SU-DHL-6 (cell line): ENCODE results near the gene SKA3.
"Not testable (repeated sequence)": the region's sequence is repeated elsewhere in the genome, so short reads cannot be mapped to it uniquely, and the experiment has no call there.

ENCODE experiments used
- H2AFZ ChIP-seq: fragments of 200-600 bp; sonication (generic); 2 replicates; pipeline ENCODE4 v1.6.1; 2014; ENCODE audit warnings: low read depth, mild to moderate bottlenecking, moderate library complexity, mixed read lengths, antibody characterized with exemption, low read length; ENCODE audit not compliant: severe bottlenecking
- H3F3A ChIP-seq: fragments of 200-600 bp; shearing (Covaris generic); 2 replicates; pipeline ENCODE4 v1.6.0; 2016; ENCODE audit warnings: antibody characterized with exemption, mild to moderate bottlenecking; ENCODE audit not compliant: insufficient read depth
- H3K27ac ChIP-seq: fragments of 200-600 bp; sonication (generic); 2 replicates; pipeline ENCODE4 v1.5.1; 2016; ENCODE audit warnings: low read depth, mild to moderate bottlenecking, low read length, moderate library complexity, mixed read lengths
- H3K27me3 ChIP-seq: fragments of 200-600 bp; sonication (generic), shearing (Covaris generic); 2 replicates; pipeline ENCODE4 v1.6.0; 2014; ENCODE audit warnings: mild to moderate bottlenecking, low read length
- H3K36me3 ChIP-seq: fragments of 200-600 bp; sonication (generic); 2 replicates; pipeline ENCODE4 v1.6.1; 2014; ENCODE audit warnings: mild to moderate bottlenecking, low read length, mixed read lengths
- H3K4me2 ChIP-seq: fragments of 300-600, 200-600 bp; shearing (Covaris generic), sonication (generic); 2 replicates; pipeline ENCODE4 v1.6.0; 2014; ENCODE audit warnings: low read length, low read depth, mild to moderate bottlenecking; ENCODE audit not compliant: poor library complexity, severe bottlenecking
- H3K4me3 ChIP-seq: fragments of 200-600 bp; sonication (generic); 2 replicates; pipeline ENCODE4 v1.5.1; 2014; ENCODE audit warnings: antibody characterized with exemption, low read length, mild to moderate bottlenecking, mixed read lengths; ENCODE audit not compliant: insufficient read depth, poor library complexity, severe bottlenecking
- H3K79me2 ChIP-seq: fragments of 200-600 bp; sonication (generic); 2 replicates; pipeline ENCODE4 v1.6.1; 2014; ENCODE audit warnings: mild to moderate bottlenecking, low read length, moderate library complexity; ENCODE audit not compliant: insufficient read depth
- H3K9ac ChIP-seq: fragments of 200-600 bp; sonication (generic); 2 replicates; pipeline ENCODE4 v1.7.0; 2014; ENCODE audit warnings: mild to moderate bottlenecking, low read length
- H3K9me2 ChIP-seq: fragments of 200-600 bp; sonication (generic); replicated peaks from 2 replicates; pipeline ENCODE4 v1.6.1; 2014; ENCODE audit warnings: low read length; ENCODE audit not compliant: insufficient read depth
- H3K9me3 ChIP-seq: fragments of 200-600 bp; sonication (generic); 2 replicates; pipeline ENCODE4 v1.6.1; 2014; ENCODE audit warnings: low read length, mixed read lengths; ENCODE audit not compliant: insufficient read depth
- H4K20me1 ChIP-seq: fragments of 200-600 bp; sonication (generic); 2 replicates; pipeline ENCODE4 v1.6.1; 2014; ENCODE audit warnings: low read depth, mild to moderate bottlenecking, antibody characterized with exemption, low read length, moderate library complexity, mixed read lengths
- CTCF ChIP-seq: fragments of 200-600 bp; sonication (generic); IDR thresholded peaks from one replicate; pipeline ENCODE4 v1.5.1; 2017; ENCODE audit warnings: antibody characterized with exemption, mild to moderate bottlenecking, low read length, moderate library complexity; ENCODE audit not compliant: insufficient read depth, poor library complexity, severe bottlenecking
- EZH2phosphoT487 ChIP-seq: fragments of 200-600 bp; sonication (generic), shearing (Covaris generic); conservative IDR thresholded peaks from 2 replicates; pipeline ENCODE4 v1.6.1; 2018; ENCODE audit warnings: mild to moderate bottlenecking, antibody characterized with exemption, low read length, moderate library complexity, mixed read lengths

Gene SKA3

GRCh38 chr13:21137696-21138095 is 38.7 kb downstream of the SKA3 start:
- Histone ChIP-seq H3K9me2 (no peaks in the 10 kb centered on the region), H3F3A (peaks cover 6% of the 10 kb centered on the region; the same call in 1 of the 2 replicates), H3K36me3 (0 out of 2 replicates have a peak, but pooled peaks cover 3% of the 10 kb centered on the region)

GRCh38 chr13:21135833-21136232 is 40.5 kb downstream of the SKA3 start:
- H3K79me2 ChIP-seq, H3K36me3 ChIP-seq, H2AFZ ChIP-seq, H3K4me2 ChIP-seq, H3K27ac ChIP-seq, H3F3A ChIP-seq, H3K4me3 ChIP-seq, H4K20me1 ChIP-seq, H3K9me3 ChIP-seq, H3K9ac ChIP-seq, H3K9me2 ChIP-seq, H3K27me3 ChIP-seq: not testable (repeated sequence)

More at GRCh38 chr13:21137696-21138095, 38.7 kb downstream of the SKA3 start:
- peaks cover 23% of the 10 kb centered on the region for H3K79me2 ChIP-seq
- TF ChIP-seq CTCF (no peak), EZH2phosphoT487 (no peak)
- no peak overlapping the region for H3K4me2 ChIP-seq
- H3K4me3 ChIP-seq: no peak overlapping the region
- no peaks in the 10 kb centered on the region for H3K9me3 ChIP-seq
- H3K27me3 ChIP-seq: no peaks in the 10 kb centered on the region
- H4K20me1 ChIP-seq: no peaks in the 10 kb centered on the region
- H3K9ac ChIP-seq: no peak overlapping the region
- H3K27ac ChIP-seq: no peak overlapping the region
- H2AFZ ChIP-seq: no peak overlapping the region

DNA sequence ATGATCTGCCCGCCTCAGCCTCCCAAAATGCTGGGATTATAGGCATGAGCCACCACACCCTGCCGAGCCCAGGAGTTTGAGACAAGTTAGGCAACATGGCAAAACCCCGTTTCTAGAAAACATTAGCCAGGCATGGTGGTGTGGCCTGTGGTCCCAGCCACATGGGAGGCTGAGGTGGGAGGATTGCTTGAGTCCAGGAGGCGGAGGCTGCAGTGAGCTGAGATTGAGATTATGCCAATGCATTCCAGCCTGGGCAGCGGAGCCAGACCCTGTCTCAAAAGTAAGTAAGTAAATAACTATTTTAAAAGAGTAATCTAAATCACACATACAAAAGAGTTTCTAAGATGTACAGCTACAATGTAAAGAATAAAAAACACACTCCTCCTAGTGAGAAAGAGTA is 41.9 kb downstream of the SKA3 start:
- Histone ChIP-seq H3K27ac (no peak overlapping the region), H3K4me2 (no peak overlapping the region), H4K20me1 (no peaks in the 10 kb centered on the region), H3F3A (peaks cover 6% of the 10 kb centered on the region; the same call in 1 of the 2 replicates), H3K4me3 (no peak overlapping the region), H3K27me3 (no peaks in the 10 kb centered on the region), H3K9me2 (no peaks in the 10 kb centered on the region), H2AFZ (no peak overlapping the region), H3K9me3 (no peaks in the 10 kb centered on the region), H3K9ac (no peak overlapping the region), H3K79me2 (no peaks in the 10 kb centered on the region), H3K36me3 (no peaks in the 10 kb centered on the region)
- TF ChIP-seq CTCF (no peak), EZH2phosphoT487 (no peak)

DNA sequence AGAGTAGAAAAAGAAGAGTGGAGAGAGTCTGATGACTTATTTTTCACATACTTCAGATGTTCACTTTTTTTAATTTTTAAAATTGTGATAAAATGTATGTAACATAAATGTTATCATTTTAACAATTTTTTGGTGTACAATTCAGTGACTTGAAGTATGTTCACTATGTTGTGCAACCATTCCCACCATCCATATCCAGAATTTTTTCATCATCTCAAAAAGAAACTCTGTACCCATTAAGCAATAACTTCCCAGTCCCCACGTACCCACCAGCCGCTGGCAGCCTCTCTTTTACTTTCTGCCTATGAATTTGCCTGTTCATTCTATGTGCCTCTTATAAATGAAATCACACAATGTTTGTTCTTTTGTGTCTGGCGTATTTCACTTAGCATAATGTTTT is 43.3 kb downstream of the SKA3 start:
- no peak overlapping the region for H3K27ac ChIP-seq
- TF ChIP-seq CTCF (no peak), EZH2phosphoT487 (no peak)
- H3K4me2 ChIP-seq: no peak overlapping the region
- H3K9me2 ChIP-seq: no peaks in the 10 kb centered on the region
- H3K9me3 ChIP-seq: no peaks in the 10 kb centered on the region
- H3K4me3 ChIP-seq: no peak overlapping the region
- no peak overlapping the region for H2AFZ ChIP-seq
- H3K27me3 ChIP-seq: no peaks in the 10 kb centered on the region
- no peak overlapping the region for H3K9ac ChIP-seq
- no peaks in the 10 kb centered on the region for H3K79me2 ChIP-seq
- H3F3A ChIP-seq: no peaks in the 10 kb centered on the region
- no peaks in the 10 kb centered on the region for H4K20me1 ChIP-seq
- no peaks in the 10 kb centered on the region for H3K36me3 ChIP-seq
